ENCODE results near the gene EHD1. TPM values are rescaled to one million over a fixed set of nuclear protein-coding genes. Genes with fewer than 3 reads are reported as not detected.

EHD1 gene
- total and polyA plus RNA-seq, 2 of the 4 experiments (the other 2 are of a cell fraction) = 107 to 209 TPM

GRCh38 chr11:64837887-64838351 lies 40.5 kb downstream of the EHD1 start:
- Histone ChIP-seq H3K18ac (ENCODE audit: low read depth, low read length) (no peak overlapping the region), H2BK120ac (ENCODE audit: low read depth, low read length) (no peak overlapping the region), H4K91ac (ENCODE audit: insufficient read depth, low read depth, low read length) (no peak overlapping the region), H3K23ac (ENCODE audit: low read depth, low read length) (no peak overlapping the region), H3K9ac (ENCODE audit: low read depth, low read length) (no peak overlapping the region), H2BK15ac (ENCODE audit: low read depth, low read length) (no peak overlapping the region), H4K8ac (ENCODE audit: low read depth in 2 of 2, low read length in 2 of 2) (no peak overlapping the region), H3K27ac (ENCODE audit: insufficient read depth, low read length) (no peak overlapping the region), H3K27me3 (ENCODE audit: control insufficient read depth, insufficient read depth, low read length) (no peaks in the 10 kb centered on the region; the same call in 1 of the 2 replicates), H3K4me3 (ENCODE audit: insufficient read depth, low read depth, low read length) (no peak overlapping the region), H2AK9ac (replicated peaks; ENCODE audit: low read depth, low read length, poor library complexity) (no peak overlapping the region), H3K4me2 (ENCODE audit: low read depth, low read length) (no peak overlapping the region), H3K9me3 (ENCODE audit: control insufficient read depth, insufficient read depth, low read length) (no peaks in the 10 kb centered on the region), H2BK20ac (ENCODE audit: low read depth, low read length) (no peak overlapping the region), H3K4ac (ENCODE audit: low read depth, low read length) (no peak overlapping the region), H4K5ac (ENCODE audit: low read depth, low read length) (no peak overlapping the region), H4K20me1 (ENCODE audit: insufficient read depth, low read length) (no peaks in the 10 kb centered on the region), H2AFZ (replicated peaks; ENCODE audit: low read length, poor library complexity) (peak overlapping the region; percentile 32), H3K36me3 (ENCODE audit: control insufficient read depth, insufficient read depth, low read length) (no peaks in the 10 kb centered on the region), H3K14ac (replicated peaks; ENCODE audit: low read depth, low read length) (no peak overlapping the region), H2AK5ac (ENCODE audit: low read depth, low read length) (no peak overlapping the region), H2BK5ac (ENCODE audit: low read depth, low read length, poor library complexity, severe bottlenecking) (no peak overlapping the region), H3K56ac (ENCODE audit: extremely low read depth, insufficient read depth, low read length) (no peak overlapping the region), H3K79me1 (ENCODE audit: low read depth in 1 of 2, low read length in 2 of 2) (no peaks in the 10 kb centered on the region), H3K9me1 (ENCODE audit: insufficient read depth, low read length) (no peaks in the 10 kb centered on the region), H3K4me1 (ENCODE audit: control insufficient read depth, insufficient read depth, low read length) (peaks cover 2% of the 10 kb centered on the region)
- no peak for ATAC-seq (ENCODE audit: low read depth)
- CTCF ChIA-PET = interaction anchor here (0.6 kb wide), 1 partner anchor 8 kb away, joined by 4 read pairs; no protein-coding TSS in a partner anchor
- POLR2A ChIA-PET (ENCODE audit: unreplicated experiment) = no interaction called here
- no peak for TF ChIP-seq POLR2A (IDR thresholded peaks at IDR 0.05; ENCODE audit: low read depth, low read length)
- TF ChIP-seq NFE2L2 (IDR thresholded peaks at IDR 0.05; ENCODE audit: low read depth, low read length) = no peak
- TF ChIP-seq CEBPB (IDR thresholded peaks at IDR 0.05; ENCODE audit: low read depth, low read length) = no peak
- no peak for TF ChIP-seq CTCF (conservative IDR thresholded peaks at IDR 0.05; ENCODE audit: low read depth, low read length)
- TF ChIP-seq RFX5 (IDR thresholded peaks at IDR 0.05; ENCODE audit: low read depth, low read length) = no peak
- no peak for TF ChIP-seq MAZ (IDR thresholded peaks at IDR 0.05; ENCODE audit: borderline replicate concordance, low read depth, low read length)
- TF ChIP-seq RCOR1 (IDR thresholded peaks at IDR 0.05; ENCODE audit: insufficient replicate concordance, low read length) = no peak
- TF ChIP-seq SMC3 (IDR thresholded peaks at IDR 0.05; ENCODE audit: low read depth, low read length) = no peak
- no peak for TF ChIP-seq FOS (IDR thresholded peaks at IDR 0.05; ENCODE audit: low read depth, low read length)
- TF ChIP-seq CHD1 (IDR thresholded peaks at IDR 0.05; ENCODE audit: low read depth, low read length) = no peak
- TF ChIP-seq MAFK (IDR thresholded peaks at IDR 0.05; ENCODE audit: low read depth, low read length) = no peak
- TF ChIP-seq USF2 (IDR thresholded peaks at IDR 0.05; ENCODE audit: low read depth, low read length) = no peak
- no peak for TF ChIP-seq RAD21 (IDR thresholded peaks at IDR 0.05; ENCODE audit: low read length)
- TF ChIP-seq BHLHE40 (IDR thresholded peaks at IDR 0.05; ENCODE audit: low read depth, low read length) = no peak
- TF ChIP-seq ELK1 (IDR thresholded peaks at IDR 0.05; ENCODE audit: borderline replicate concordance, low read depth, low read length) = no peak
- no peak for TF ChIP-seq MXI1 (IDR thresholded peaks at IDR 0.05; ENCODE audit: borderline replicate concordance, low read depth, low read length)
- WGBS, 2 experiments (ENCODE audit: extremely low coverage in 2 of 2, insufficient read length in 1 of 2) = 90% methylated on average over 4 of the region's 10 CpGs; no CpG with 5 or more reads in 1 of the 2 experiments
- dilution Hi-C loops (cut with HindIII; ENCODE audit: low sequenced_read_pairs, unreplicated experiment) (no loop called here), in situ Hi-C loops (cut with MboI; ENCODE audit: low sequenced_read_pairs) (no loop called here), intact Hi-C loops (cut with micrococcal nuclease) (no loop called here)
- no TSS peak for BruUV-seq (replicated peaks)
- DNase-seq = no peak

Data from IMR-90 (cell line).